GM03348 (cell line): ENCODE measurements around the gene BRAP.
A peak's percentile ranks its signal among the peaks of the same experiment; 100 is the strongest.
"Not testable (repeated sequence)": the region's sequence is repeated elsewhere in the genome, so short reads cannot be mapped to it uniquely, and the experiment has no call there.

Experiments
- DNase-seq: peaks from one replicate; pipeline ENCODE4 v3.0.0; 2012; ENCODE audit warnings: low spot score

Gene BRAP

DNA sequence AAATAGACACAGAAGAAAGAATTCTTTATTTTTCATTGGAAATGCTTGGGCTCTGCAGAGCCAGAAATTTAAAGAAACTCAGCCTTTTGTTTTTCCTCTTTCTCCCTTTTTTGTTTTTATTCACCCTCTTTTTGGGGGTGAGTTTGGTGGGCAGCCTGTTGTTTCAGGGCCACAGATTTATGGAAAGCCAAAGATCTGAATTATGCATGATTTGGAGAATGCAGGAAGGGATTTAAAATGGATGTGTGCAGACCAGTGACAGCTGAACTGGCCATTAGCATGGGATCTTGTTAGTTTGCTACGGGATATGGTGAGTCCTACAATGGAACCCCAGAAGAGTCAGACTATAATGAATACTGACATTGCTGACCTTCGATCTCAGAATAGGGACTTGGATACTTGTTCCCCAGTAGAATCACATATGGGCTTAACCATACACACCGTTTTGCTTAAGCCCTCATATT, 79.0 kb downstream of the BRAP start:
- DNase-seq, result no peak

DNA sequence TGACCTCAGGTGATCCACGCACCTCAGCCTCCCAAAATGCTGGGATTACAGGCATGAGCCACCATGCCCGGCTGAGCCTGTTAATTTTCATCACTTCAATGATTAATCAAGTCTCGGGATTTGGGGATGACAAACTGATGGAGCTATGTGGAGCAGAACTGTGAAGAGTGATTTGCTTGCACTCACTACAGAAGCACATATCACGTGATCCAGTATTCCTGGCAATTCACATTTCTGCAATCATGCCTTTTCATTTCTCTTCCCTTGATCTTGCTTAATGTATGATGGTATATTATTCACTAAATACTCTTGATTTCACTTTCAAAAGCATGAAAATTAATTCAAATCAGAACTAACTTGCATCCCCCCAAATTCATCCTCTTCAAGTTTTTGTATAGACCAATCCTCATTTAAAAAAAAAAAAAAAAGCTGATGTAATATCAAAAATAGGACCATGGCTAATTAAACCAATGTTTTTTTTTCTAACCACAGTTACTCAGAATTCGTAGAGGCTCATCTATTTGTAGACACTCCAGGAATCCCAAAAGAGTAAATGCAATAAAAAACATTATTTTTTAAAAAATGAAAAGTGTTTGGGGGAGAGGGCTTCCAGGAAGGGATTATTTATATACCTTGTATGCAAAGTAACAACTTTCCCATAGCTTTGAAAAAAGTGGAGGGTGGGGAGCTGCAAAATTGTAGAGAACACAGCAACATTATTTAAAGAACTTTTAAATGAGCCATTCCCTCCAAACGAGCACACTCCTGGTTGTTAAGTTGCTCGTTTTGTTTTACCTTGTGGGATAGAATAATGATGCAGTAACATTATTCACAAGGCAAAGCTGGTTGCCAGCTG, 79.6 kb downstream of the BRAP start:
- DNase-seq, result no peak

DNA sequence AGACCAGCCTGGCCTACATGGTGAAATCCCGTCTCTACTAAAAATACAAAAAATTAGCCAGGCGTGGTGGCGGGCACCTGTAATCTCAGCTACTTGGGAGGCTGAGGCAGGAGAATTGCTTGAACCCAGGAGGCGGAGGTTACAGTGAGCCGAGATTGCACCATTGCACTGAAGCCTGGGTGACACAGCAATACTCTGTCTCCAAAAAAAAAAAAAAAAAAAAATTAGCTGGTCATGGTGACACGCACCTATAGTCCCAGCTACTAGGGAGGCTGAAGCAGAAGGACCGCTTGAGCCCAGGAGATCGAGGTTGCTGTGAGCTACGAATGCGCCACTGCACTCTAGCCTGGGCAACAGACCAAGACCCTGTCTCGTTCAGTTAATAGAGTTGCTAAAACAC, 82.9 kb downstream of the BRAP start:
- DNase-seq, result not testable (repeated sequence)

DNA sequence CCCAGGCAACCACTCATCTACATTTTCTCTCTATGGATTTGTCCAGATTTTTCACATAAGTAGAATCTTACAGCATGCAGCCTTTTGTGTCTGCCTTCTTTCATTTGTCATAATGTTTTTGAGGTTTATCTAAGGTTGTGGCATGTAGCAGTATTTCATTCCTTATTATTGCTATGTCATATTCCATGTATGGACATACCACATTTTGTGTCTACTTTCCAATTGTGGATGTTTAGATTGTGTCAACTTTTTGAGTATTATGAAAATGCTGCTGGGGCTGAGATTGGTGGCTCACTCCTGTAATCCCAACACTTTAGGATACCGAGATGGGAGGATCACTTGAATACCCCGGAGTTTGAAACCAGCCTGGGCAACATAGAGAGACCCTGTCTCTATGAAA, 83.4 kb downstream of the BRAP start:
- no peak for DNase-seq

DNA sequence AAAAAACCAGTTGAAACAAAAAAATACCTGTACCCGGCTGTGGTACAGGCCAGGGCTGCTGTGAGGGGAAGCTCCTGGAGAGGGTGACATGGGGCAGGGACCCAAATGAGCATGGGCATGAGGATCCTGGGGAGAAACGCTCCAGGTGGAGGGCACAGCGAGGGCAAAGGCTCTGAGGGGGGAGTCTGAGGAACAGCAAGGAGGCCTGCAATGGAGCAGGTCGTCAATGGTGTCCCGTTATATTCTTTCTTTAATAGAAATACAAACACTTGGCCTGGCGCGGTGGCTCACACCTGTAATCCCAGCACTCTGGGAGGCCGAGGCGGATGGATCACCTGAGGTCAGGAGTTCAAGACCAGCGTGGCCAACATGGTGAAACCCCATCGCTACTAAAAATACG, 84.8 kb downstream of the BRAP start:
- DNase-seq, result not testable (repeated sequence)

DNA sequence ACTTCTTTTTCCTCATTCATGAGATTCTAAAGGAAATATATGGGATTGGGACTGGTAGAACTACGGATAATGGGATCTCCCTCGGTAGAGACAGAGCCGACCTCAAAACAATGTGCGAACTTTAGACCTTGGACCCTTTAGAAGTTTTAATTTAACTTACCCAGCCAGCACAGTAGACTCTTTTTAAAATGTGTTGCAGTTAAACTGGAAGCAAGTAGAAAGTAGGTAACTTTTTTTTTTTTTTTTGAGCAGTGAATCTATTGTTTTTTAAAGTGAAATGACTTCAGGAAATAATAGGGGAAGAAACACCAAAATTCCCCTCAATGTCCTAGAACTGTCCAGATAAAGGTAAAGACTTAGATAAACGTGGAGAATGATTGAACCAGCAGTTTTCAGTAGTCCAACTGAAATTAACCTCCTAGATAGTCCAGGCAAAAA, 85.5 kb downstream of the BRAP start:
- DNase-seq, result no peak

DNA sequence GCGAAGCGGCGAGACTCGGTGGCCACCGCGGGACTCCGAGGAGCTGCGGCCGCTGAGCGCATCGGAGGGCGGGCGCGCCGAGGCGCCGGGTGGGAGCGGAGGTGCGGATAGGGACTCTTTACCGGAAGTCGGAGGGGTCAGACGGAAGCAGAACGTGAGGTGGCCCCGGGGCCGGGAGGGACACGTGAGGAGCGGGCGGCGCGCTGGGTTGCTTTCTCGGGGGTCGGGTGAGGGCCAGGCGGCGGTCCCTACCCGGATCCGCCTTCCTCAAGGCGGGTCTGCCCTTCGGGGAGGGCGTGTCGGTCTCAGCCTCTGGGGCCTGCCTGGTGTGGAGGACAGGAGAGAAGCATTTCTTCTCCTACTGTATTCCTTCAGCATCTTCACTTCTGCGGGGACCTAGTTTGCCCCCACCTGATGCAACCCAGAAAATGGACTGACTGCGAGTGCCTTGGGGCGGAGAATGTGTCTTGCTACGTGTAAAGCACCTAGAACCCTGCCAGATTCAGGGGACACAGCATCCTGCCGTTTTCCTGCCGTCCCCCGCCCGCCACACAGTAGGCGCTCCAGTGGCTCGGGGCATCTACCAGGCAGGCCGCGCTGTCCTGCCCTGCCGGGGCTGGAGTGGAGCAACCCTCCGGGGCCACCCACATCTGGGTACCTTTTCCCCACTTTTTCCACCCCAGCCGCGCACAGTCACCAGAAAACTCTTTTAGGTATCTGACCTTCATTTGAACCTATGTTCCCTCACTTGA, 86.1 kb downstream of the BRAP start:
- peak; percentile 98 for DNase-seq

DNA sequence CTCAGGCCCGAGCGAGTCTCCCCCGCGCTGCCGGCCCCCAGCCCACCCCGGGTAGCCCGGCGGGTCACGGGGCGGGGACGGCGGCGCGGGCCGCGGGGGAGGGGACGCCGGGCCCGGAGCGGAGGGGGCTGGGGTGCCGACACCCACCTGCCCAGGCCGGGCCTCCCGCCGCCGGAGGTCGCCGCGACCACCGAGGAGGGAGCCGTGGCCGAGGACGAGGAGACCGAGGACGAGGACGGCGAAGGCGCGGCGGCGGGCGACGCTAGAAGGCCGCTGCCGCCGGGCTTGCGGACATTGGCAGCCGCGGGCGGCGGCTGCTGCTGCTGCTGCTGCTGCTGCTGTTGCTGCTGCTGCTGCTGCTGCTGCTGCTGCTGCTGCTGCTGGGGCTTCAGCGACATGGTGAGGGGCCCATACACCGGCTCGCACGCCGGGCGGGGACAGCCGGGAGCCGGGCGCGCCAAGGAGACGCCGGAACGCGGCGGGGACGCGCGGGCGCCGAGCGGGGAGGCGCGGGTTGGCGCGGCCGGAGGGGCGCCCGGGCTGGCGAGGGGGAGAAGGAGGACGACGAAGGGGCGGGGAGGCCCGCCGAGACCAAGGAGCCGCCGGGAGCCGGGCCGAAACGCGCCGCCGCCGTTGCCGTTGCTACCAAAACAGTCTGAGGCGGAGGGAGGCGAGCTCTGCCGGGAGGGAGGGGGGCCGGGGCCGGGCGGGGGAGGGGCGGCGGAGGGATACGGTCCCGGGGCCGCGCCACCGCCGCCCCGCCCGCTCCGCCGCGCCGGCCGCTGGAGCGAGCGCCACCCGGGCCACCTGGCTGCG, 86.9 kb downstream of the BRAP start, which contains the start of gene ATXN2:
Gene ATXN2 (minus strand): TSS at position 679 of the 816 bp plus-strand sequence. CDS start 281 bp downstream, at position 398.
- DNase-seq, result peak; percentile 96

DNA sequence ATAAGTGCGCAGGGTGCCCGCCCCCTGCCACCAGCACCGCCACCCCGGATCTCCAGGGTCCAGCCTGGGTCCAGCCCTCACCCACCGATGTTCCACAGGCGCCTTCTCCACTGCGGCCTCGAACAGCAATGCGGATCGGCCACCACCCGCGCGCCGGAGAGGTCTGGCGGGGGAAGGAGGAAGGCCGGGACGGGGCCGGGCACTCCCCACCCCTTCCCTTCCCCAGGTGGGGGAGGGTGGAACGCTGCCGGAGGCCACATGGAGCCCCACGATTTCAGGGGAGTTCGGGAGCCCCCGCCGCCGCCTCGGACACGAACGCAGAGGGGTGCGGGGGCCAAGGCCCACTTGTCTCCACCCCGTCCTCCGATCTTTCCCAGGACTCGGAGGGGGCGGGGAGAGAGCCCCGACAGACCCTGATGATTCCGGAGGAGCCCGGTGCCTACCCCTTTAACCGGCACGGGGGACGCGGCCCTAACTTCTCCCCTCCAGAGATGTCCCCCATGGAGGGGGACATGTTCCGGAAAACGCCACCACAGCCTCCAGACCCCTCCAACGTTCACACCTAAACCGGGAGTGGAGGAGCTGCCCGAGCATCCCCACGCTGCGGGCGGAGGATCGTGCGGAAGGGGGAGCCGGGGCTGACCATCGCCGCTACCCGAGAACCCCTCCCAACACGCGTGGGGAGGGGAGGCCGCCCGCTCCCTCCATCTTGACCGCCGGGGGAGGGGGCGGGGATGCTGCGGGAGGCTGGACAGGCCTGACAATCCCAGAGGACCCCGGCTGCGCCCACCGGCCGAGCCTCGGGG, 87.7 kb downstream of the BRAP start:
- DNase-seq, result peak; percentile 74

DNA sequence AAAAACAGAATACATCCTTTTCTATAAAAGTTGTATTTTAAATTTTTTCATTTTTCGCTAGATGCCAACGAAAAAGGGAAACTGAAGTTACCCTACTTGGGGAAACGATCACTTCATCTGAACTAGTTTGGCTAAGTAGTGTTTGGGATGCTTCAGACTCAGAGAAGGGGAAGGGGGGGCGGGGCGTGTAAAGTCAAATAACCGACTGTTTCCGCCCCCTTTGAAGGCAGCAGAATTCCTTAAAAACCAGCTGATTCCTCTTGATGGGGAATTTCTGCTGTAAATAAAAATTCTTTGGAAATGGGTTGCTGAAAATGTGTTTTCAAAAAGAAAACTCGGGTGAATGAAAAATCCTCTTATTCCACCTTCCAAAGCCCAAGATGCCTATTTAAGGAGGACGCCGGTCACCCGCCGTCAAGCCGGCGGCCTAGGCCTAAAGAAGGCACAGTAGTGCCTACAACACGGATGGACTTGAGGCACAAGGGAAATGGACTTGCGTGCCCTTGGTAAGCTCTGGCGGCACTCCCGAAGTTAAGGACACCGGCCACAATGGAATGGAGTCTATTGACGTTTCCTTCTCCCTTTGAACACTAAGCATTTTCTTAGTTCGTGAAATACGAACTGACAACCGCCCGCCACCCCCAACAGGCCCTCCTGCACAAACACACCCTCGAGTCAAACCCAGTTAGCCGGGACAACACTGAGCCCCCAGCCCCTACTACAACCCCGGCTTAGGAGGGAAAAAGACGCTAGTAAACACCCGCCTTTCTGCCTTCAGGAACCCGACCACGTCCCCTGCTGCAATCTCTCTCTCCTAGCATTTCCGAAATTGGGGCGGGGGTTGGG, 88.5 kb downstream of the BRAP start:
- DNase-seq, result peak; percentile 60

DNA sequence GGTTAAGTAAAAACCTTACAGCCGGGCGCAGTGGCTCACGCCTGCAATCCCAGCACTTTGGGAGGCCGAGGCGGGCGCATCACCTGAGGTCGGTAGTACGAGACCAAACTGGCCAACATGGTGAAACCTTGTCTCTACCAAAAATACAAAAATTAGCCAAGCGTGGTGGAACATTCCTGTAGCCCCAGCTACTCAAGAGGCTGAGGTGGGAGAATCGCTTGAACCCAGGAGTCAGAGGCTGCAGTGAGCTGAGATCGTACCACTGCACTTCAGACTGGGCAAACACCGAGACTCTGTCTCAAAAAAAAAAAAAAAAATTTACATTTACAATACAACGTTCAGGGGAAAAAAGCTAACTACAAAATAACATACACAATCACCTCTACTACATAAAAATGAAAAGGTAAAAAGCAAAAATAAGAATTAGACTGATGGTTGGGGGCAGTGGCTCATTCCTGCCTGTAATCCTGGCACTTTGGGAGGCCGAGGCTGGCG, 90.4 kb downstream of the BRAP start:
- not testable (repeated sequence) for DNase-seq
